ENCODE data around the gene SUFU.

- TF ChIP-seq, protein P1, sequence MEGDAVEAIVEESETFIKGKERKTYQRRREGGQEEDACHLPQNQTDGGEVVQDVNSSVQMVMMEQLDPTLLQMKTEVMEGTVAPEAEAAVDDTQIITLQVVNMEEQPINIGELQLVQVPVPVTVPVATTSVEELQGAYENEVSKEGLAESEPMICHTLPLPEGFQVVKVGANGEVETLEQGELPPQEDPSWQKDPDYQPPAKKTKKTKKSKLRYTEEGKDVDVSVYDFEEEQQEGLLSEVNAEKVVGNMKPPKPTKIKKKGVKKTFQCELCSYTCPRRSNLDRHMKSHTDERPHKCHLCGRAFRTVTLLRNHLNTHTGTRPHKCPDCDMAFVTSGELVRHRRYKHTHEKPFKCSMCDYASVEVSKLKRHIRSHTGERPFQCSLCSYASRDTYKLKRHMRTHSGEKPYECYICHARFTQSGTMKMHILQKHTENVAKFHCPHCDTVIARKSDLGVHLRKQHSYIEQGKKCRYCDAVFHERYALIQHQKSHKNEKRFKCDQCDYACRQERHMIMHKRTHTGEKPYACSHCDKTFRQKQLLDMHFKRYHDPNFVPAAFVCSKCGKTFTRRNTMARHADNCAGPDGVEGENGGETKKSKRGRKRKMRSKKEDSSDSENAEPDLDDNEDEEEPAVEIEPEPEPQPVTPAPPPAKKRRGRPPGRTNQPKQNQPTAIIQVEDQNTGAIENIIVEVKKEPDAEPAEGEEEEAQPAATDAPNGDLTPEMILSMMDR (IDR thresholded peaks at IDR 0.05; ENCODE audit: control extremely low read depth in 1 of 3, insufficient read depth in 1 of 3, low read depth in 1 of 3, low read length in 3 of 3): no peak
- TF ChIP-seq EP300 (IDR thresholded peaks at IDR 0.05; ENCODE audit: borderline replicate concordance in 1 of 2, low read depth in 2 of 2, low read length in 2 of 2): no peak
- TF ChIP-seq FOSL1 (IDR thresholded peaks at IDR 0.05; ENCODE audit: insufficient read depth, low read depth, low read length): no peak
- no peak for TF ChIP-seq NRF1 (IDR thresholded peaks at IDR 0.05; ENCODE audit: low read depth, low read length)
- no peak for TF ChIP-seq KDM5A (IDR thresholded peaks at IDR 0.05; ENCODE audit: low read length)
- no peak for TF ChIP-seq EZH2 (IDR thresholded peaks at IDR 0.05; ENCODE audit: low read depth, low read length, severe bottlenecking)
- no peak for TF ChIP-seq RFX5 (IDR thresholded peaks at IDR 0.05; ENCODE audit: borderline replicate concordance, low read depth, low read length)
- TF ChIP-seq POLR2AphosphoS5 (IDR thresholded peaks at IDR 0.05; ENCODE audit: low read depth, low read length): no peak
- TF ChIP-seq BRCA1 (IDR thresholded peaks at IDR 0.05; ENCODE audit: low read depth, low read length): no peak
Measured at GRCh38 chr10:102554531-102554930, 50.8 kb downstream of the SUFU start.

All from H1 (cell line).